Peyer's patch (tissue), 4 donors: Measurements from ENCODE around the gene SLC6A1.

Experiments used
- CTCF ChIP-seq, 6 experiments: fragments of 450-650 bp in 4 of 6; fragments of 200-600 bp in 2 of 6; sonication (generic) in 1 of 6; IDR thresholded peaks; one replicate each; pipeline ENCODE4 v1.5.1; 2017 to 2019; ENCODE audit warnings: antibody characterized with exemption in 6 of 6, mild to moderate bottlenecking in 3 of 6, moderate library complexity in 1 of 6
- POLR2A ChIP-seq, 2 donors: fragments of 450-650 bp; IDR thresholded peaks; one replicate each; pipeline ENCODE4 v1.5.1; 2017; ENCODE audit warnings: antibody characterized with exemption in 2 of 2, mild to moderate bottlenecking in 2 of 2, moderate library complexity in 2 of 2

GRCh38 chr3:10946526-10946925, 46.0 kb upstream of the SLC6A1 start:
- TF ChIP-seq POLR2A (IDR thresholded peaks at IDR 0.05) (no peak), CTCF (IDR thresholded peaks at IDR 0.05) (no peak)
